ENCODE measurements around the gene PREPL. TPM values are rescaled to one million over a fixed set of nuclear protein-coding genes. Genes with fewer than 3 reads are reported as not detected.

PREPL gene
- total RNA-seq, 1 experiment from 2014 or later = 47.6 TPM

- no peak overlapping the region for H3K4me3 ChIP-seq (ENCODE audit: low read depth, low read length, poor library complexity, severe bottlenecking)
- no peaks in the 10 kb centered on the region for H3K36me3 ChIP-seq (ENCODE audit: insufficient read depth, low read length, poor library complexity, severe bottlenecking)
- ChIA-PET CTCF (no interaction called here), POLR2A (ENCODE audit: low non-redundant PET) (no interaction called here)
- no peak for TF ChIP-seq EZH2 (IDR thresholded peaks at IDR 0.05; ENCODE audit: borderline replicate concordance, low read depth, low read length, poor library complexity, severe bottlenecking)
- TF ChIP-seq CTCF (conservative IDR thresholded peaks at IDR 0.05; ENCODE audit: low read depth, low read length) = no peak
- H3K9me3 ChIP-seq (ENCODE audit: low read depth, low read length, poor library complexity, severe bottlenecking) = no peaks in the 10 kb centered on the region
- no peak for DNase-seq (ENCODE audit: low spot score)
- no TSS peak for BruUV-seq (replicated peaks)
- no peaks in the 10 kb centered on the region for H3K27me3 ChIP-seq (replicated peaks; ENCODE audit: insufficient read depth, low read depth, low read length, poor library complexity)
- no peaks in the 10 kb centered on the region for H3K4me1 ChIP-seq (ENCODE audit: insufficient read depth, low read length, poor library complexity, severe bottlenecking)
- intact Hi-C loops (cut with micrococcal nuclease; ENCODE audit: unreplicated experiment) = no loop called here
- H3K27ac ChIP-seq (ENCODE audit: low read depth, low read length, poor library complexity, severe bottlenecking) = no peak overlapping the region
Measured at GRCh38 chr2:44283116-44283666, 78.1 kb downstream of the PREPL start.

GRCh38 chr2:44280869-44281268 lies 80.4 kb downstream of the PREPL start:
- TF ChIP-seq CTCF (conservative IDR thresholded peaks at IDR 0.05; ENCODE audit: low read depth, low read length) (no peak), EZH2 (IDR thresholded peaks at IDR 0.05; ENCODE audit: borderline replicate concordance, low read depth, low read length, poor library complexity, severe bottlenecking) (no peak)
- no TSS peak for BruUV-seq (replicated peaks)
- ChIA-PET CTCF (no interaction called here), POLR2A (ENCODE audit: low non-redundant PET) (no interaction called here)
- H3K27me3 ChIP-seq (replicated peaks; ENCODE audit: insufficient read depth, low read depth, low read length, poor library complexity) = no peaks in the 10 kb centered on the region
- no peaks in the 10 kb centered on the region for H3K36me3 ChIP-seq (ENCODE audit: insufficient read depth, low read length, poor library complexity, severe bottlenecking)
- H3K4me3 ChIP-seq (ENCODE audit: low read depth, low read length, poor library complexity, severe bottlenecking) = no peak overlapping the region
- DNase-seq (ENCODE audit: low spot score) = no peak
- no peaks in the 10 kb centered on the region for H3K9me3 ChIP-seq (ENCODE audit: low read depth, low read length, poor library complexity, severe bottlenecking)
- no peaks in the 10 kb centered on the region for H3K4me1 ChIP-seq (ENCODE audit: insufficient read depth, low read length, poor library complexity, severe bottlenecking)
- H3K27ac ChIP-seq (ENCODE audit: low read depth, low read length, poor library complexity, severe bottlenecking) = no peak overlapping the region
- intact Hi-C loops (cut with micrococcal nuclease; ENCODE audit: unreplicated experiment) = no loop called here

- POLR2A ChIA-PET (ENCODE audit: low non-redundant PET) = no interaction called here
Measured at GRCh38 chr2:44277541-44277940, 83.8 kb downstream of the PREPL start.

More at GRCh38 chr2:44277541-44277940, 83.8 kb downstream of the PREPL start:
- intact Hi-C loops (cut with micrococcal nuclease; ENCODE audit: unreplicated experiment) = no loop called here
- BruUV-seq (replicated peaks) = no TSS peak
- Histone ChIP-seq H3K27me3 (replicated peaks; ENCODE audit: insufficient read depth, low read depth, low read length, poor library complexity) (no peaks in the 10 kb centered on the region), H3K4me3 (ENCODE audit: low read depth, low read length, poor library complexity, severe bottlenecking) (no peak overlapping the region), H3K27ac (ENCODE audit: low read depth, low read length, poor library complexity, severe bottlenecking) (no peak overlapping the region), H3K36me3 (ENCODE audit: insufficient read depth, low read length, poor library complexity, severe bottlenecking) (no peaks in the 10 kb centered on the region), H3K4me1 (ENCODE audit: insufficient read depth, low read length, poor library complexity, severe bottlenecking) (no peaks in the 10 kb centered on the region), H3K9me3 (ENCODE audit: low read depth, low read length, poor library complexity, severe bottlenecking) (no peaks in the 10 kb centered on the region)
- CTCF ChIA-PET = no interaction called here
- DNase-seq (ENCODE audit: low spot score) = no peak
- TF ChIP-seq EZH2 (IDR thresholded peaks at IDR 0.05; ENCODE audit: borderline replicate concordance, low read depth, low read length, poor library complexity, severe bottlenecking) (no peak), CTCF (conservative IDR thresholded peaks at IDR 0.05; ENCODE audit: low read depth, low read length) (no peak)
